ENCODE measurements around the gene KBTBD12. TPM values are rescaled to one million over a fixed set of nuclear protein-coding genes. Genes with fewer than 3 reads are reported as not detected.

KBTBD12 gene
- total RNA-seq, 3 donors from 2014 or later = 0.32 to 0.73 TPM; not detected in 1

- Histone ChIP-seq H3K36me3 (no peaks in the 10 kb centered on the region), H3K27me3 (no peaks in the 10 kb centered on the region), H3K27ac (no peak overlapping the region), H3K4me1 (no peaks in the 10 kb centered on the region), H3K4me3 (no peak overlapping the region), H3K9me3 (no peaks in the 10 kb centered on the region)
- DNase-seq (ENCODE audit: low spot score in 2 of 2) = peak in 1 of 2 donors; percentile 24
- intact Hi-C loops (cut with DNase I; ENCODE audit: low total_unique reads) = no loop called here
- TF ChIP-seq POLR2A (IDR thresholded peaks at IDR 0.05) = no peak
- TF ChIP-seq POLR2AphosphoS5 (IDR thresholded peaks at IDR 0.05) = no peak
- TF ChIP-seq CTCF (IDR thresholded peaks at IDR 0.05) = no peak
Measured at GRCh38 chr3:127997016-127997415, 82.0 kb downstream of the KBTBD12 start.

- Histone ChIP-seq H3K36me3 (no peaks in the 10 kb centered on the region), H3K27ac (no peak overlapping the region), H3K9me3 (no peaks in the 10 kb centered on the region), H3K4me3 (no peak overlapping the region), H3K4me1 (no peaks in the 10 kb centered on the region), H3K27me3 (no peaks in the 10 kb centered on the region)
- intact Hi-C loops (cut with DNase I; ENCODE audit: low total_unique reads) = no loop called here
- DNase-seq (ENCODE audit: low spot score in 2 of 2) = peak in 1 of 2 donors; percentile 15
- TF ChIP-seq POLR2A (IDR thresholded peaks at IDR 0.05) (no peak), POLR2AphosphoS5 (IDR thresholded peaks at IDR 0.05) (no peak), CTCF (IDR thresholded peaks at IDR 0.05) (no peak)
Measured at GRCh38 chr3:127997961-127998360, 82.9 kb downstream of the KBTBD12 start.

GRCh38 chr3:127998596-127998995, 83.6 kb downstream of the KBTBD12 start:
- Histone ChIP-seq H3K27me3 (no peaks in the 10 kb centered on the region), H3K9me3 (no peaks in the 10 kb centered on the region), H3K4me3 (no peak overlapping the region), H3K27ac (no peak overlapping the region), H3K4me1 (no peaks in the 10 kb centered on the region), H3K36me3 (no peaks in the 10 kb centered on the region)
- intact Hi-C loops (cut with DNase I; ENCODE audit: low total_unique reads) = no loop called here
- TF ChIP-seq CTCF (IDR thresholded peaks at IDR 0.05) = no peak
- TF ChIP-seq POLR2AphosphoS5 (IDR thresholded peaks at IDR 0.05) = no peak
- TF ChIP-seq POLR2A (IDR thresholded peaks at IDR 0.05) = no peak
- DNase-seq (ENCODE audit: low spot score in 2 of 2) = peak in 1 of 2 donors; percentile 42

- H3K27me3 ChIP-seq = no peaks in the 10 kb centered on the region
- intact Hi-C loops (cut with DNase I; ENCODE audit: low total_unique reads) = no loop called here
- no peak overlapping the region for H3K4me3 ChIP-seq
- no peaks in the 10 kb centered on the region for H3K4me1 ChIP-seq
- H3K36me3 ChIP-seq = no peaks in the 10 kb centered on the region
- TF ChIP-seq POLR2AphosphoS5 (IDR thresholded peaks at IDR 0.05) (no peak), CTCF (IDR thresholded peaks at IDR 0.05) (no peak), POLR2A (IDR thresholded peaks at IDR 0.05) (no peak)
- no peak overlapping the region for H3K27ac ChIP-seq
- DNase-seq (ENCODE audit: low spot score in 2 of 2) = peak in 1 of 2 donors; percentile 17
- H3K9me3 ChIP-seq = no peaks in the 10 kb centered on the region
Measured at GRCh38 chr3:127999509-128000106, 84.6 kb downstream of the KBTBD12 start.

GRCh38 chr3:128001576-128001975, 86.5 kb downstream of the KBTBD12 start:
- Histone ChIP-seq H3K4me3 (no peak overlapping the region), H3K36me3 (no peaks in the 10 kb centered on the region), H3K27me3 (no peaks in the 10 kb centered on the region), H3K27ac (no peak overlapping the region), H3K9me3 (no peaks in the 10 kb centered on the region), H3K4me1 (no peaks in the 10 kb centered on the region)
- no peak for DNase-seq (ENCODE audit: low spot score in 2 of 2)
- TF ChIP-seq POLR2AphosphoS5 (IDR thresholded peaks at IDR 0.05) (no peak), POLR2A (IDR thresholded peaks at IDR 0.05) (no peak), CTCF (IDR thresholded peaks at IDR 0.05) (no peak)
- intact Hi-C loops (cut with DNase I; ENCODE audit: low total_unique reads) = no loop called here
